ENCODE measurements around the gene ITGB2.

ITGB2 gene

GRCh38 chr21:44931137-44931500 lies 10.4 kb upstream of the ITGB2 start:
- Histone ChIP-seq H3K36me3 (ENCODE audit: control insufficient read depth, low read length) (no peaks in the 10 kb centered on the region), H3K4me1 (ENCODE audit: control insufficient read depth, low read length) (peaks cover 67% of the 10 kb centered on the region), H3K9me3 (ENCODE audit: control insufficient read depth, insufficient read depth, low read length) (no peaks in the 10 kb centered on the region), H3K27me3 (ENCODE audit: control insufficient read depth, low read length) (peaks cover 93% of the 10 kb centered on the region), H3F3A (ENCODE audit: control insufficient read depth, insufficient read depth) (peaks cover 10% of the 10 kb centered on the region), H3K79me2 (ENCODE audit: control insufficient read depth, low read length) (no peaks in the 10 kb centered on the region), H3K9me2 (replicated peaks; ENCODE audit: control insufficient read depth, low read length) (no peaks in the 10 kb centered on the region), H3K27ac (ENCODE audit: low read depth, low read length) (peak overlapping the region; percentile 44), H4K20me1 (ENCODE audit: control insufficient read depth, insufficient read depth, low read depth, low read length) (peaks cover 11% of the 10 kb centered on the region), H3K4me3 (ENCODE audit: low read length) (peak overlapping the region; percentile 61), H3K4me2 (ENCODE audit: low read length) (peak overlapping the region; percentile 91)
- TF ChIP-seq EZH2phosphoT487 (IDR thresholded peaks at IDR 0.05; ENCODE audit: borderline replicate concordance, low read length) = peak; percentile 89; the same call in 1 of the 2 replicates
- TF ChIP-seq CTCF (IDR thresholded peaks at IDR 0.05; ENCODE audit: low read depth, low read length, poor library complexity, severe bottlenecking) = no peak

- H3K4me3 ChIP-seq (ENCODE audit: low read length) = peak overlapping the region; percentile 61
- H3K9me2 ChIP-seq (replicated peaks; ENCODE audit: control insufficient read depth, low read length) = no peaks in the 10 kb centered on the region
- peak overlapping the region; percentile 44 for H3K27ac ChIP-seq (ENCODE audit: low read depth, low read length)
- H3K36me3 ChIP-seq (ENCODE audit: control insufficient read depth, low read length) = no peaks in the 10 kb centered on the region
- peaks cover 11% of the 10 kb centered on the region for H4K20me1 ChIP-seq (ENCODE audit: control insufficient read depth, insufficient read depth, low read depth, low read length)
- H3K4me1 ChIP-seq (ENCODE audit: control insufficient read depth, low read length) = peaks cover 71% of the 10 kb centered on the region
- H3F3A ChIP-seq (ENCODE audit: control insufficient read depth, insufficient read depth) = peaks cover 10% of the 10 kb centered on the region
- H3K4me2 ChIP-seq (ENCODE audit: low read length) = peak overlapping the region; percentile 91
- peaks cover 93% of the 10 kb centered on the region for H3K27me3 ChIP-seq (ENCODE audit: control insufficient read depth, low read length)
- H3K79me2 ChIP-seq (ENCODE audit: control insufficient read depth, low read length) = no peaks in the 10 kb centered on the region
- H3K9me3 ChIP-seq (ENCODE audit: control insufficient read depth, insufficient read depth, low read length) = no peaks in the 10 kb centered on the region
- TF ChIP-seq CTCF (IDR thresholded peaks at IDR 0.05; ENCODE audit: low read depth, low read length, poor library complexity, severe bottlenecking) (no peak), EZH2phosphoT487 (IDR thresholded peaks at IDR 0.05; ENCODE audit: borderline replicate concordance, low read length) (no peak)
These were observed 9.9 kb upstream of the ITGB2 start for GRCh38 chr21:44930543-44930981.

GRCh38 chr21:44929799-44930542 lies 9.3 kb upstream of the ITGB2 start:
- Histone ChIP-seq H3K4me3 (ENCODE audit: low read length) (peak overlapping the region; percentile 61; the same call in 1 of the 2 replicates), H3K27ac (ENCODE audit: low read depth, low read length) (no peak overlapping the region), H3K27me3 (ENCODE audit: control insufficient read depth, low read length) (peaks cover 92% of the 10 kb centered on the region)

More at GRCh38 chr21:44929799-44930542, 9.3 kb upstream of the ITGB2 start:
- Histone ChIP-seq H3K4me1 (ENCODE audit: control insufficient read depth, low read length) (peaks cover 77% of the 10 kb centered on the region), H3K9me2 (replicated peaks; ENCODE audit: control insufficient read depth, low read length) (no peaks in the 10 kb centered on the region), H3K36me3 (ENCODE audit: control insufficient read depth, low read length) (no peaks in the 10 kb centered on the region), H3F3A (ENCODE audit: control insufficient read depth, insufficient read depth) (peaks cover 12% of the 10 kb centered on the region), H4K20me1 (ENCODE audit: control insufficient read depth, insufficient read depth, low read depth, low read length) (peaks cover 11% of the 10 kb centered on the region), H3K4me2 (ENCODE audit: low read length) (peak overlapping the region; percentile 91), H3K79me2 (ENCODE audit: control insufficient read depth, low read length) (no peaks in the 10 kb centered on the region), H3K9me3 (ENCODE audit: control insufficient read depth, insufficient read depth, low read length) (no peaks in the 10 kb centered on the region)
- no peak for TF ChIP-seq CTCF (IDR thresholded peaks at IDR 0.05; ENCODE audit: low read depth, low read length, poor library complexity, severe bottlenecking)
- no peak for TF ChIP-seq EZH2phosphoT487 (IDR thresholded peaks at IDR 0.05; ENCODE audit: borderline replicate concordance, low read length)

All from DOHH2 (cell line).